Activated T-cell treated with anti-CD3 and anti-CD28 coated beads, Interleukin-2, amount 50 U/mL, for 24 hours (primary cell): Measurements from ENCODE around the gene IST1.
"Not testable (repeated sequence)": the region's sequence is repeated elsewhere in the genome, so short reads cannot be mapped to it uniquely, and the experiment has no call there.

Experiments
- DNase-seq: peaks from one replicate; pipeline ENCODE4 v3.0.0-alpha.2; 2020
- H3K27ac Mint-ChIP-seq: 2 replicates; pipeline ENCODE4 v1.8.0; 2020; ENCODE audit warnings: mild to moderate bottlenecking, mixed read lengths
- H3K27me3 Mint-ChIP-seq: 2 replicates; pipeline ENCODE4 v1.8.0; 2020; ENCODE audit warnings: mixed read lengths
- H3K36me3 Mint-ChIP-seq: 2 replicates; pipeline ENCODE4 v1.8.0; 2020; ENCODE audit warnings: low read depth, mixed read lengths
- H3K4me1 Mint-ChIP-seq: 2 replicates; pipeline ENCODE4 v1.8.0; 2020; ENCODE audit warnings: low read depth, mixed read lengths
- H3K4me3 Mint-ChIP-seq: 2 replicates; pipeline ENCODE4 v1.8.0; 2020; ENCODE audit warnings: mild to moderate bottlenecking, moderate library complexity, mixed read lengths
- H3K9me3 Mint-ChIP-seq: 2 replicates; pipeline ENCODE4 v1.8.0; 2020; ENCODE audit warnings: mixed read lengths

IST1 gene

GRCh38 chr16:71865173-71865863 lies 30.0 kb upstream of the IST1 start:
- H3K27ac Mint-ChIP-seq, result peak overlapping the region; percentile 88
- H3K4me1 Mint-ChIP-seq, result peaks cover 26% of the 10 kb centered on the region
- no peaks in the 10 kb centered on the region for H3K27me3 Mint-ChIP-seq
- H3K4me3 Mint-ChIP-seq, result peak overlapping the region; percentile 1
- DNase-seq, result no peak
- peaks cover 47% of the 10 kb centered on the region for H3K36me3 Mint-ChIP-seq
- no peaks in the 10 kb centered on the region for H3K9me3 Mint-ChIP-seq

- H3K9me3 Mint-ChIP-seq, H3K27me3 Mint-ChIP-seq, H3K4me3 Mint-ChIP-seq, DNase-seq: not testable (repeated sequence)
- Mint-ChIP-seq H3K27ac (peak overlapping the region; percentile 1), H3K36me3 (peaks cover 35% of the 10 kb centered on the region), H3K4me1 (peaks cover 39% of the 10 kb centered on the region)
These were observed 28.2 kb upstream of the IST1 start for GRCh38 chr16:71867175-71867574.

GRCh38 chr16:71867939-71868338 lies 27.4 kb upstream of the IST1 start:
- Mint-ChIP-seq H3K4me1 (peaks cover 45% of the 10 kb centered on the region), H3K36me3 (peaks cover 35% of the 10 kb centered on the region), H3K27me3 (no peaks in the 10 kb centered on the region), H3K9me3 (no peaks in the 10 kb centered on the region), H3K27ac (no peak overlapping the region), H3K4me3 (no peak overlapping the region)
- DNase-seq, result no peak

- H3K9me3 Mint-ChIP-seq, result no peaks in the 10 kb centered on the region
- no peak overlapping the region for H3K4me3 Mint-ChIP-seq
- H3K4me1 Mint-ChIP-seq, result peaks cover 49% of the 10 kb centered on the region
- peaks cover 29% of the 10 kb centered on the region for H3K36me3 Mint-ChIP-seq
- no peak for DNase-seq
- H3K27me3 Mint-ChIP-seq, result no peaks in the 10 kb centered on the region
- H3K27ac Mint-ChIP-seq, result no peak overlapping the region
These were observed 26.2 kb upstream of the IST1 start for GRCh38 chr16:71869089-71869488.

- Mint-ChIP-seq H3K4me1 (peaks cover 33% of the 10 kb centered on the region), H3K27ac (no peak overlapping the region), H3K4me3 (no peak overlapping the region), H3K9me3 (no peaks in the 10 kb centered on the region), H3K36me3 (peaks cover 24% of the 10 kb centered on the region), H3K27me3 (no peaks in the 10 kb centered on the region)
- DNase-seq, result no peak
These were observed 24.5 kb upstream of the IST1 start for GRCh38 chr16:71870818-71871217.

GRCh38 chr16:71873199-71873598 lies 22.1 kb upstream of the IST1 start:
- Mint-ChIP-seq H3K4me1 (peaks cover 29% of the 10 kb centered on the region), H3K36me3 (peaks cover 21% of the 10 kb centered on the region), H3K9me3 (no peaks in the 10 kb centered on the region), H3K27me3 (no peaks in the 10 kb centered on the region), H3K27ac (peak overlapping the region; percentile 88), H3K4me3 (peak overlapping the region; percentile 46)
- DNase-seq, result no peak

- Mint-ChIP-seq H3K9me3 (no peaks in the 10 kb centered on the region), H3K27me3 (no peaks in the 10 kb centered on the region), H3K4me3 (no peak overlapping the region), H3K4me1 (peaks cover 36% of the 10 kb centered on the region), H3K36me3 (peaks cover 27% of the 10 kb centered on the region), H3K27ac (no peak overlapping the region)
- DNase-seq, result no peak
These were observed 16.4 kb upstream of the IST1 start for GRCh38 chr16:71878911-71879310.

GRCh38 chr16:71880176-71880575 lies 15.2 kb upstream of the IST1 start:
- H3K27me3 Mint-ChIP-seq, result no peaks in the 10 kb centered on the region
- H3K4me1 Mint-ChIP-seq, result peaks cover 43% of the 10 kb centered on the region
- peaks cover 25% of the 10 kb centered on the region for H3K36me3 Mint-ChIP-seq
- H3K4me3 Mint-ChIP-seq, result no peak overlapping the region
- DNase-seq, result no peak
- H3K27ac Mint-ChIP-seq, result peak overlapping the region; percentile 38
- H3K9me3 Mint-ChIP-seq, result no peaks in the 10 kb centered on the region

- peak; percentile 55 for DNase-seq
- Mint-ChIP-seq H3K4me1 (peaks cover 48% of the 10 kb centered on the region), H3K27ac (peak overlapping the region; percentile 65), H3K27me3 (no peaks in the 10 kb centered on the region), H3K9me3 (no peaks in the 10 kb centered on the region), H3K36me3 (peaks cover 18% of the 10 kb centered on the region), H3K4me3 (peak overlapping the region; percentile 82)
These were observed 12.7 kb upstream of the IST1 start for GRCh38 chr16:71882505-71883167.

- H3K4me1 Mint-ChIP-seq, result peaks cover 48% of the 10 kb centered on the region
- peak; percentile 72 for DNase-seq
These were observed 12.0 kb upstream of the IST1 start for GRCh38 chr16:71883168-71883848.

GRCh38 chr16:71883849-71884638 lies 11.3 kb upstream of the IST1 start, which contains the start of gene ZNF821:
TSS of gene ZNF821 (minus strand) at chr16:71884182. CDS start at chr16:71879946, 4,236 bp downstream.
- Mint-ChIP-seq H3K27me3 (no peaks in the 10 kb centered on the region), H3K27ac (peak within 1 kb of the TSS; percentile 97), H3K4me1 (peaks cover 48% of the 10 kb centered on the region), H3K9me3 (no peaks in the 10 kb centered on the region), H3K4me3 (peak within 1 kb of the TSS; percentile 91), H3K36me3 (peaks cover 15% of the 10 kb centered on the region)
- DNase-seq, result peak; percentile 81

More at GRCh38 chr16:71883168-71883848, 12.0 kb upstream of the IST1 start:
- Mint-ChIP-seq H3K36me3 (peaks cover 18% of the 10 kb centered on the region), H3K27me3 (no peaks in the 10 kb centered on the region), H3K4me3 (peak overlapping the region; percentile 82), H3K9me3 (no peaks in the 10 kb centered on the region), H3K27ac (peak overlapping the region; percentile 65)

- Mint-ChIP-seq H3K36me3 (peaks cover 3% of the 10 kb centered on the region), H3K4me1 (peaks cover 41% of the 10 kb centered on the region), H3K9me3 (no peaks in the 10 kb centered on the region), H3K27ac (peak overlapping the region; percentile 60), H3K27me3 (no peaks in the 10 kb centered on the region), H3K4me3 (peak overlapping the region; percentile 91)
- no peak for DNase-seq
These were observed 10.1 kb upstream of the IST1 start for GRCh38 chr16:71885261-71885650.

- no peak for DNase-seq
- H3K4me3 Mint-ChIP-seq, result no peak overlapping the region
- no peaks in the 10 kb centered on the region for H3K27me3 Mint-ChIP-seq
- peaks cover 15% of the 10 kb centered on the region for H3K4me1 Mint-ChIP-seq
- peaks cover 3% of the 10 kb centered on the region for H3K36me3 Mint-ChIP-seq
- no peaks in the 10 kb centered on the region for H3K9me3 Mint-ChIP-seq
- H3K27ac Mint-ChIP-seq, result no peak overlapping the region
These were observed 6.2 kb upstream of the IST1 start for GRCh38 chr16:71889147-71889546.

- Mint-ChIP-seq H3K27ac (peak overlapping the region; percentile 98), H3K4me1 (peaks cover 20% of the 10 kb centered on the region), H3K9me3 (no peaks in the 10 kb centered on the region), H3K27me3 (no peaks in the 10 kb centered on the region), H3K4me3 (peak overlapping the region; percentile 98), H3K36me3 (peaks cover 30% of the 10 kb centered on the region)
- DNase-seq, result no peak
These were observed 1.5 kb upstream of the IST1 start for GRCh38 chr16:71893888-71894228.
